Left hindlimb (tissue), 1 donor: Measurements from ENCODE around the gene DCC.

Experiments
- DNase-seq: peaks from one replicate; pipeline ENCODE4 v3.0.0-alpha.2; 2018

Gene DCC

DNA sequence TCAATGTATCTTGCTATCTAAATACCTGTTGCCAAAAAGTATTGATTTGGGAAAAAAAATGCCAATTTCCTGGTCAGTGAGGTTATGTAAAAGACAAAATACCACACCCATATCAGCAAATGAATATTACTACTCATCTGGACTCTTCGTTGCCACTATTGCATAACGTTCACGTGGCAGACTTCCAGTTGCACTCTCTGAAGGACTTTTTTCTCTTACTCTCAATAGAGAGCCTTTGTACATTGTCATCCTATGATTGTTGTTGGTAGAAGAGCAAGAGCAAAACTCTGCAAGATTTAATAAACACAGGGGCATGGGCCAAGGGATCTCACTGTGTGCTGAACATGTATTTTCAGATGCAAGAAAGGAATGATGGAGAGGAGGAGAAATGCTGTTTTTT is 1194.7 kb downstream of the DCC start:
- DNase-seq: no peak

DNA sequence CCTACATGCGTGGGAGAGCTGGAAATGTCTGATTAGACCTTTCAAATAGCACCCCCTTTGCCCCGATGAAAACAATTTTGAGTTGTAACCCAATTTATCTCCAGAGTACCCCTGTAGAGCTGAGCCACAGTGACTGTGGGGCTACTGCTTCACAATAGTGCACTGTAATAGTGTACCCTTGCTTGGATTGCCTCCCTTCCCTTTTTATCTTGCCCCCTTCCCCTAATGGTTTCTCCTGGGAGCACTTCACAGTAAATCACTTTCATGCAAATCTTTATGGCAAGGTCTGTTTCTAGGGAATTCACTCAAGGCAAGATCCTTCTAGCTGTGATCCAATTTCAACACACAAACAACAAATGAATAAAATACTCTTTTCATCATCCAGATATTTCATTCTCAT is 1196.9 kb downstream of the DCC start:
- no peak for DNase-seq

DNA sequence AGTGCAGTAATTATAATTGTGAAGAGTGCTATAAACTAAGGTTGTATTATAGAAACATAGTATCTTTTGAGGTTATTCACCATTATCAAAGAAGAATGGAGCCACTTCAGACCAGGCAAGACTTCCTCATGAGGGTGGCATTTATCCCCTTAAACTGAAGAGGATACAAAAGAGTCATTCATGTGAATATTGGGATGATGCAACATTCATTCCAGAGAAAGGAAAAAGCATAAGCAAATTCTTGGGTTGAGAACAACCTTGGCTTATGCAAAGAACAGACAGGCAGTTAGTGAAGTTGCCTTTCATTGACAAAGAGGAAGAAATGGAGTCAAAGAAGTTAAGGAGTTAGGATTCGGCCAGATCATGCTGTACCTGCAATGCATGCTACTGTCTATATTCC is 1201.9 kb downstream of the DCC start:
- DNase-seq: no peak

DNA sequence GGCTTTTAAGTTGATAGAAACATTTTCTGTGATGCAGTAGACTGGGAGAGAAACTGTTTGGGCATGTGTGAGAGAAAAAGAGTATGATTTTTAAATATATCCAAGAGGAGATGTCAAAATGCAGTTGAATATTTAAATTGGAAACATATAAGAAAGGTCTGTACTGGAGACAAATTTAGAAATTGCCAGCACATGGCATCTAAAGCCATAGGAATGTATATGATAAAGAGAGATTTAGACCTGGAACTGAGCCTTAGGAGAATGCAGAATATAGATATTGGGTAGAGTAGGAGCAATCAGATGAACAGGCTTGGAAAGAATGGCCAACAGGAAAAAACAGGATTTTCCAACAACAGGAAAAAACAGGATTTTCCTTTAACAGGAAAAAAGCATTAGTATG is 1203.7 kb downstream of the DCC start:
- no peak for DNase-seq

DNA sequence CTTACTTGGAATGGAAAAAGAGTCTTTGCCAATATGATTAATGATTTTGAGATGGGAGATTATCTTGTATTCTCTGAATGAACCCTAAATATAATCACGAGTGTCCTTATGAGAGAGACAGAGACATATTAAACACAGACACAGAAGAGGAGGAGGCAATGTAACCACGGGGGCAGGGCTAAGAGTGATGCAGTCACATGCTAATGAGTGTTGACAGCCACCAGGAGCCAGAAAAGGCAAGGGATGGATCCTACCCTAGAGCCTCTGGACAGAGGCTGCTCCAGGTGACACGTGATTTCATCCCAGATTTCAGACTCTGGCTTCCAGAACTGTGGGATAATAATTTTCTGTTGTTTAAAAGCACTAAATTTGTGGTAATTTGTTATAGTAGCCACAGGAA is 1204.9 kb downstream of the DCC start:
- DNase-seq: no peak

DNA sequence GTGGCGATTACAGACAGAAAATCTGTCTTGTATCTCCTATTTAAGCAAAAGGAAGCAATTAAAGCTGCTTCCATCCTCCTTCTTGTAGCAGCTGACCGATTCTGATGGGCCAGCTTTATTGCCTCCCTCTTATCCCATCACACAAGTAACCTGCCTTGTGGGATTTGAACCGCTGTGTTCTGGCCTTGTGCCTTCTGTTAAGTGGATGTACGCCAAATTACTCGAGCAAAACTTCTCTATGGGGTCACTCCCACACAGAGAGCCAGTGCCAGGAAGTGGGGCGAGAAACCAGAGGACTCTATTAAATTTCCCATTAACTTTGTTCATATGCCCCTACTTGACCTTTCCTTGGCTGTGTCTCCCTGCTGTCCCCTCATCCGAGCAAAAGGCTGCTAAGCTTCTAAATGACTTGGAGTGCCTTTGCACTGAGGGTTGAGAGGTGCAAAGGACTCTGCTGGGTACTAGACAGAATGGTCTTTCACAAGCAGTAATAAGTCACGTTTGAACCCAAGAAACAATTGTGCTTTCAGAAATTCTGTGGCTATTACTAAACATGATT is 1212.0 kb downstream of the DCC start:
- peak; percentile 37 for DNase-seq

DNA sequence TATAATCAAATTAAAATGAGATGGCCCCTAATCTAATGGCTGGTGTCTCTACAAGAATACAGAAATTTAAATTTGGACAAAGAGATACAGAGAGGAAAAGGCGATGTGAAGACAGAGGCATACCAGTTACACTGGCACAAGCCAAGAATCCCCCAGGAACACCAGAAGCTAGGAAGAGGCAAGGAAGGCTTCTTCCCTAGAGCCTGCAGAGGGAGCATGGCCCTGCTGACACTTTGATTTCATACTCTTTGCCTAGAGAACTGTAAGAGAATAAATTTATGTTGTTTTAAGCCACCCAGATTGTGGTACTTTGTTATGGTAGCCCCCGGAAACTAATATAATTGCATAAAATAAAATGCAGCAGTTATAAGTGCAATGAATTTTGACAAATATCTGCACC is 1213.0 kb downstream of the DCC start:
- no peak for DNase-seq

DNA sequence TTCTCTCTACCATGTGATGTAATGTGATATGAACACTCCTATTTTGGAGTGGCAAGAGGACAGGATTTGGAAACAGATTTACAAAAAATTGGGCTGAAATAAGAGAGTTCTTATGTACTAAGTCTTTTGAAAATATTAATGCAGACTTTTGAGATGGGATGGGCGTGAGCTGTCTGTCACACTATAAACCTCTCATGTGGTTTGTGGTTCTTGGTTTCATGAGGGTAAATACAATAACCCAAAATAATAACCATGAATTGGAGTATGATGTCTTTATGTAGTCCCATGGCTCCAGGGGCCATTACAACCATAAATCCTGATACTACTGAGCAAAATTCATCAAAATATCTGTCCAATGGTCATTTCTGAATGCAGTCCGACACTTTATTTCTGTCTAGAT is 1216.5 kb downstream of the DCC start:
- no peak for DNase-seq

DNA sequence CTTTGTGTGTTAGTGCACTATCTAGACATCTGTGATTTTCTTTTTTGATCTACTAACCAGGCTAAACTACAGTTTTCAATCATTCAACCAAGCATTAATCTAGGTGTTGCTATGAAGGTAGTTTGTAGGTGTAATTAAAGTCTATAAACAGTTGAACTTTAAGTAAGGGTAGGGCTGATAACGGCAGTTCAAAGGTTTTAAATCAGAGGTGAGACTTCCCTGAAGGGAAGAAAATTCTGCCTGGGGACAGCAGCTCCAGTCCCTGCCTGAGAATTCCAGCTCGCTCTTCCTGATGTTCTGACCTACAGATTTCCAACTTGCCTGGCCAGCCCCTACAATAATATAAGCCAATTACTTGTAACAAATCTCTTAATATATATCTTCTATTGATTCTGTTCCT is 1220.5 kb downstream of the DCC start:
- DNase-seq: no peak

DNA sequence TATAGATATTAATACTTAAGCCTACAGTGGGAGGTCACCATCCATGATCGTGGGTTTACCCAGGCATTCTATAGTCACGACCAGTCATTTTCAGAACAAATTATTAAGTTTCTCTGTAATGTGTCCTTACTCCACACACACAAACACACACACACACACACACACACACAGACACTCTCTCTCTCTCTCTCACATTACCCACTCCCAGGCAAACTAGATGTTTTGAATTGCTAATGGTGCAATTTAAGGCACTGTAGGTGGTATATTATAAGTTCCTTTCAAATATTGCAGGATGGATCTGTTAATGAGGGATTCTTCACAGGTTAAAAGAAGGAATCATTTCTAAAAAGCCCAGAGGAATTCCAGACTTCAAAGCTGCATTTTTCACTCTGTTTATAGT is 1226.6 kb downstream of the DCC start:
- no peak for DNase-seq

DNA sequence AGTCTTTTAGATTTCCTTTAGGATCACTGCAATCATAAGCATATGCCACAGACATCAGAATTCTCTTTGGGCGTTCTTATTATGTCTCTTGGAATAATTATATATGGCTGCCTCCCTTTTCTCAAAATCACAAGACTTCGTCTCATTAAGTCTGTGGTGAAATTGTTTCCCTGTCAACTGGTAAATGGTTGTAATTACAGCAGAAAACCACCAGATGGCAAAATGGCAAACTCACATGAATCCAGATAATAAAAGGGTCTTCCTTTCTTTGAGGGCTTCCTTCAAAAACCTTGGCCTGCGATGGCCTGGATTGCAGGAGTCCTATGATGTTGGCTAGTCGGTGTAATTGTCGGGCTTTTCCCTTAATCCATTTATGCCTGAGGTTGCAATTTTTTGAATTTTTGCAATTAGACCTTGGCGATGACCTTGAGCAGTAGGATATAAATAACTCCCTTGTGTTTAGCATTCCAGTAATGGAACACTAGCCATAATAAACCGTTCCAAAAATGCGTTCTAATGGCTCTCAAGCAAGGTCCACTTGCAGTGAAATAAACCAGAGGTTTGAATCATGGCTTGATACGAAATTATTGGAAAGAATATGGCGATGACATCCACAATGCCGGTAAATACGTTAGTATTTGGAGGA is 1228.1 kb downstream of the DCC start:
- DNase-seq: no peak
